Muscle layer of colon (tissue), 2 donors: ENCODE data around the gene GRIK2.

Source experiments
- H3K27ac ChIP-seq: one replicate; pipeline ENCODE4 v1.7.0; 2013; ENCODE audit warnings: low read depth, mild to moderate bottlenecking, low read length, moderate library complexity
- H3K27me3 ChIP-seq, 2 donors: one replicate each; pipeline ENCODE4 v1.7.0; 2013; ENCODE audit warnings: low read length in 2 of 2, mild to moderate bottlenecking in 2 of 2; ENCODE audit not compliant: insufficient read depth in 2 of 2, control insufficient read depth in 1 of 2
- H3K36me3 ChIP-seq: one replicate; pipeline ENCODE4 v1.7.0; 2013; ENCODE audit warnings: mild to moderate bottlenecking, low read length; ENCODE audit not compliant: insufficient read depth
- H3K4me1 ChIP-seq: one replicate; pipeline ENCODE4 v1.7.0; 2013; ENCODE audit warnings: mild to moderate bottlenecking, low read length; ENCODE audit not compliant: insufficient read depth
- H3K4me3 ChIP-seq, 2 donors: one replicate each; pipeline ENCODE4 v1.7.0; 2013; ENCODE audit warnings: low read length in 2 of 2, low read depth in 1 of 2, mild to moderate bottlenecking in 1 of 2, moderate library complexity in 1 of 2
- H3K9ac ChIP-seq: one replicate; pipeline ENCODE4 v1.7.0; 2013; ENCODE audit warnings: low read length
- H3K9me3 ChIP-seq: one replicate; pipeline ENCODE4 v1.7.0; 2013; ENCODE audit warnings: mild to moderate bottlenecking, low read length
- donor health status: abdominal sarcoma.
- donor health status: Adenocarcinoma of cecum.

The GRIK2 gene

GRCh38 chr6:101940391-101940790 is 546.9 kb downstream of the GRIK2 start:
- H3K27ac ChIP-seq: no peak overlapping the region
- H3K4me1 ChIP-seq: no peaks in the 10 kb centered on the region
- no peak overlapping the region for H3K4me3 ChIP-seq
- no peaks in the 10 kb centered on the region for H3K9me3 ChIP-seq
- H3K9ac ChIP-seq: no peak overlapping the region
- H3K27me3 ChIP-seq: no peaks in the 10 kb centered on the region
- H3K36me3 ChIP-seq: no peaks in the 10 kb centered on the region

DNA sequence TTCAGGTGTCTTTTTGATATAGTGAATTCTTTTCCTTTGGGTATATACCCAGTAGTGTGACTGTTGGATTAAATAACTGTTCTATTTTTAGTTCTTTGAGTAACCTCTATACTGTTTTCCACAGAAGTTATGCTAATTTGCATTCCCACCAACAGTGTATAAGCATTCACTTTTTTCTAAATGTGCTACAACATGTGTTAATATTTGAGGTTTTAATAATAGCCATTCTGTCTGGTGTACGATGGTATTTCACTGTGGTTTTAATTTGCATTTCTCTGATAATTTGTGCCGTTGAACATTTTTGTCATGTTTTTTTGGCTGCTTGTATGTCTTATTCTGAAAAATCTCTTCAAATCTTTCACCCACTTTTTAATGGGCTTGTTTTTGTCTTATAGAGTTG is 563.5 kb downstream of the GRIK2 start:
- H3K36me3 ChIP-seq: no peaks in the 10 kb centered on the region
- H3K4me3 ChIP-seq: no peak overlapping the region
- H3K9me3 ChIP-seq: no peaks in the 10 kb centered on the region
- no peaks in the 10 kb centered on the region for H3K27me3 ChIP-seq
- H3K4me1 ChIP-seq: no peaks in the 10 kb centered on the region
- no peak overlapping the region for H3K27ac ChIP-seq
- H3K9ac ChIP-seq: no peak overlapping the region

- Histone ChIP-seq H3K9me3 (no peaks in the 10 kb centered on the region), H3K4me1 (no peaks in the 10 kb centered on the region), H3K9ac (no peak overlapping the region), H3K27ac (no peak overlapping the region), H3K27me3 (no peaks in the 10 kb centered on the region), H3K4me3 (no peak overlapping the region), H3K36me3 (no peaks in the 10 kb centered on the region)
Observed at GRCh38 chr6:101961357-101961756, 567.8 kb downstream of the GRIK2 start.

GRCh38 chr6:101980924-101981323 is 587.4 kb downstream of the GRIK2 start:
- H3K4me1 ChIP-seq: no peaks in the 10 kb centered on the region
- H3K27me3 ChIP-seq: no peaks in the 10 kb centered on the region
- no peak overlapping the region for H3K9ac ChIP-seq
- no peaks in the 10 kb centered on the region for H3K36me3 ChIP-seq
- H3K9me3 ChIP-seq: no peaks in the 10 kb centered on the region
- no peak overlapping the region for H3K27ac ChIP-seq
- no peak overlapping the region for H3K4me3 ChIP-seq

DNA sequence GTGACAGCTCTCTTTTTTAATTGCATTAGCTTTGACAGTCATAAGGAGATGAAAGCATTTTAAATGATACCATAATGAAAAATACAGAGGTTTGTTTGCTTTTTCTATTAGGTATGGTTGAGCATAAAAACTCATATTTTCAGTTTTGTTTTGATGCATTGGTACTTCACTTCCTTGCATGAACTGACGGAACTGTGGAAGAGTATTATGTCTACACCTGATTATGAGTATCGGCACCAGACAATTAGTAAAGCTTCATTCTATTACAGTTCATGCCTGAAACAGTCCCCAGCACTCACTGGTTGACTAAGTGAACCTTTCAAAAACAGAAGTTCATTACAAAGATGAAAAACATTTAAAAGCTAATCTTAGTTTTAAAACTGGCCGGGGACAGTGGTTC is 593.0 kb downstream of the GRIK2 start:
- no peaks in the 10 kb centered on the region for H3K36me3 ChIP-seq
- no peak overlapping the region for H3K27ac ChIP-seq
- H3K9ac ChIP-seq: no peak overlapping the region

DNA sequence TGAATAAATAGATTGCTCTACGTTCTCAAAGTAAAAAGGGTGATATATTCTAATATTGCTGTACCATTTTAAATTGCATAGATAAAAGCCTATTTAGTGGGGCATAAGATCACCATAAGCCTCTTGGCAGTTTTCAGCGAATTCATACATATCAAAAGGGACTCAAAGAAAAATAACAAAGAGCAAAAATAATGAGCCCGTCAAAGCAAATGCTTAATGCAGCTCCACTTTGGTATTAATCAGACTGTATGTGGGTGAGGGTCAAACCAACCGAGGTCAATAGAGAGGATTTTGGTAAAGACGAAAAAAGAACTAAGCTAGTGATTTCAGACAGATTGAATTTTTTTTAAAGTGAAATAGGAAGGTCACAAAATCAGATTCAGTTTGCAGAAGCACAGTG is 598.8 kb downstream of the GRIK2 start:
- no peaks in the 10 kb centered on the region for H3K9me3 ChIP-seq
- no peaks in the 10 kb centered on the region for H3K27me3 ChIP-seq
- no peak overlapping the region for H3K4me3 ChIP-seq
- no peak overlapping the region for H3K9ac ChIP-seq
- H3K4me1 ChIP-seq: no peaks in the 10 kb centered on the region
- no peak overlapping the region for H3K27ac ChIP-seq
- no peaks in the 10 kb centered on the region for H3K36me3 ChIP-seq

More for the DNA sequence above, 593.0 kb downstream of the GRIK2 start:
- Histone ChIP-seq H3K4me1 (no peaks in the 10 kb centered on the region), H3K4me3 (no peak overlapping the region), H3K9me3 (no peaks in the 10 kb centered on the region), H3K27me3 (no peaks in the 10 kb centered on the region)

- no peak overlapping the region for H3K27ac ChIP-seq
- H3K4me1 ChIP-seq: no peaks in the 10 kb centered on the region
- H3K9me3 ChIP-seq: no peaks in the 10 kb centered on the region
- H3K9ac ChIP-seq: no peak overlapping the region
- H3K36me3 ChIP-seq: no peaks in the 10 kb centered on the region
- no peaks in the 10 kb centered on the region for H3K27me3 ChIP-seq
- H3K4me3 ChIP-seq: no peak overlapping the region
Observed at GRCh38 chr6:101994521-101994920, 601.0 kb downstream of the GRIK2 start.

GRCh38 chr6:102015431-102015830 is 621.9 kb downstream of the GRIK2 start:
- no peak overlapping the region for H3K4me3 ChIP-seq
- no peaks in the 10 kb centered on the region for H3K27me3 ChIP-seq
- no peaks in the 10 kb centered on the region for H3K4me1 ChIP-seq
- H3K36me3 ChIP-seq: no peaks in the 10 kb centered on the region
- H3K9ac ChIP-seq: no peak overlapping the region
- no peak overlapping the region for H3K27ac ChIP-seq
- no peaks in the 10 kb centered on the region for H3K9me3 ChIP-seq

GRCh38 chr6:102022281-102022680 is 628.8 kb downstream of the GRIK2 start:
- H3K9ac ChIP-seq: no peak overlapping the region
- H3K4me3 ChIP-seq: no peak overlapping the region
- H3K27ac ChIP-seq: no peak overlapping the region
- no peaks in the 10 kb centered on the region for H3K36me3 ChIP-seq
- H3K27me3 ChIP-seq: no peaks in the 10 kb centered on the region
- no peaks in the 10 kb centered on the region for H3K9me3 ChIP-seq
- H3K4me1 ChIP-seq: no peaks in the 10 kb centered on the region

GRCh38 chr6:102022803-102023202 is 629.3 kb downstream of the GRIK2 start:
- H3K27me3 ChIP-seq: no peaks in the 10 kb centered on the region
- H3K27ac ChIP-seq: no peak overlapping the region
- no peak overlapping the region for H3K9ac ChIP-seq
- no peaks in the 10 kb centered on the region for H3K9me3 ChIP-seq
- H3K4me1 ChIP-seq: no peaks in the 10 kb centered on the region
- no peak overlapping the region for H3K4me3 ChIP-seq
- H3K36me3 ChIP-seq: no peaks in the 10 kb centered on the region

DNA sequence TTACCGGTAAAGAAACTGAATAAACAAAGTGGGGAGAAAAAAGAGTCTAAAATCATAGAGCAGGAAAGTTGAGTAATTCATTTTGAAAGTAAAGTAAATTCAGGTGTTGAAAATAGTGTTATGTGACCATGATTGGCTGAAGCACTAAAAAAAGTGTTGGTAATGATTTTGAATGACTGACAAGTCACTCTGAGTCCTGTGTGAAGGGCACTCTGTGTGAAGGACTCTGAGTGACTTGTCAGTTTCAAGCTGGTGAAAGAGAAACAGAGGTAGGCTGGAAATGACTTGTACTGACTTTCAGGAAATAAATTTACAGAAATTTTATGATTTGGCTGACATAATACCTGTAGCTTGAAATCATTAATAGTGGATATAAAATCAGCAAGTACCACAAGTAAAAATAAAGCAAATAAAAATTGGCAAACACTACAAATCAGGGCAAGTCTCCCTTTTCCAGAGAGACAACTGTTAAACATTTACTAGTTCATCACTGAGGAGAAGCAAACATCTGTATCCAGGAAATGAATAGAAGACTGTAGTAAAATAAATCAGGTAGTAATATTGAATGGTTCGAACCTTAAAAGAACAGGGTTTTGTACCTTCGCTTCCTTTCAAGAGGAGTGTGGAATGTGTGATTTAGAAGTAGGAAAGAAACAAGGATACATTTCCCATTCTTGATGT is 630.6 kb downstream of the GRIK2 start:
- no peaks in the 10 kb centered on the region for H3K9me3 ChIP-seq
- no peaks in the 10 kb centered on the region for H3K4me1 ChIP-seq
- H3K27ac ChIP-seq: no peak overlapping the region
- H3K9ac ChIP-seq: no peak overlapping the region
- no peak overlapping the region for H3K4me3 ChIP-seq
- no peaks in the 10 kb centered on the region for H3K36me3 ChIP-seq
- H3K27me3 ChIP-seq: no peaks in the 10 kb centered on the region

GRCh38 chr6:102026649-102027048 is 633.1 kb downstream of the GRIK2 start:
- H3K4me3 ChIP-seq: no peak overlapping the region
- H3K4me1 ChIP-seq: no peaks in the 10 kb centered on the region
- no peaks in the 10 kb centered on the region for H3K36me3 ChIP-seq
- no peak overlapping the region for H3K27ac ChIP-seq
- H3K27me3 ChIP-seq: no peaks in the 10 kb centered on the region
- H3K9me3 ChIP-seq: no peaks in the 10 kb centered on the region
- no peak overlapping the region for H3K9ac ChIP-seq
